Prostate gland (tissue), 2 donors: ENCODE measurements around the gene TXN2.

Source experiments
- POLR2A ChIP-seq: fragments of 450-650 bp; IDR thresholded peaks from one replicate; pipeline ENCODE4 v1.6.1; 2016; ENCODE audit warnings: antibody characterized with exemption, mild to moderate bottlenecking
- POLR2AphosphoS5 ChIP-seq: sonication (generic); formaldehyde crosslinking; IDR thresholded peaks from one replicate; pipeline ENCODE4 v1.6.1; 2017; ENCODE audit warnings: antibody characterized with exemption
- TF ChIP-seq, protein P1 (sequence below), 4 experiments: fragments of 200-600 bp in 2 of 4; fragments of 450-650 bp in 2 of 4; sonication (generic) in 2 of 4; IDR thresholded peaks; 1 replicate in 3 of 4; 2 replicates in 1 of 4; pipeline ENCODE4 v1.5.1; 2016 to 2019; ENCODE audit warnings: antibody characterized with exemption in 4 of 4, mild to moderate bottlenecking in 2 of 4, moderate library complexity in 2 of 4

DNA sequence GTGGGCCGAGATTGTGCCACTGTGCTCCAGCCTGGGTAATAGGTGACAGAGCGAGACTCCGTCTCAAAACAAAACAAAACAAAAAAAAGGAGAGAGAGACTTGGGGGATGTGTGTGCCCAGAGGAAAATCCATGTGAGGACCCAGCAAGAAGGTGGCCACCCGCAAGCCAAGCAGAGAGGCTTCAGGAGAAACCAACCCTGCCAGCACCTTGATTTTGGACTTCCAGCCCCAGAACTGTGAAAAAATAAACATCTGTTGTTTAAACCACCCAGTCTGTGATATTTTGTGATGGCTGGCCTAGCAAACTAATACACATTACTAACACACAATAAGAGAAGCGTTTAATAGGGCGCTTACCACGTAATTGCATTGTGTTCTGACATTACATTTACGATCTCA lies 21.2 kb downstream of the TXN2 start:
- TF ChIP-seq POLR2A (no peak), POLR2AphosphoS5 (no peak)
- TF ChIP-seq, protein P1, sequence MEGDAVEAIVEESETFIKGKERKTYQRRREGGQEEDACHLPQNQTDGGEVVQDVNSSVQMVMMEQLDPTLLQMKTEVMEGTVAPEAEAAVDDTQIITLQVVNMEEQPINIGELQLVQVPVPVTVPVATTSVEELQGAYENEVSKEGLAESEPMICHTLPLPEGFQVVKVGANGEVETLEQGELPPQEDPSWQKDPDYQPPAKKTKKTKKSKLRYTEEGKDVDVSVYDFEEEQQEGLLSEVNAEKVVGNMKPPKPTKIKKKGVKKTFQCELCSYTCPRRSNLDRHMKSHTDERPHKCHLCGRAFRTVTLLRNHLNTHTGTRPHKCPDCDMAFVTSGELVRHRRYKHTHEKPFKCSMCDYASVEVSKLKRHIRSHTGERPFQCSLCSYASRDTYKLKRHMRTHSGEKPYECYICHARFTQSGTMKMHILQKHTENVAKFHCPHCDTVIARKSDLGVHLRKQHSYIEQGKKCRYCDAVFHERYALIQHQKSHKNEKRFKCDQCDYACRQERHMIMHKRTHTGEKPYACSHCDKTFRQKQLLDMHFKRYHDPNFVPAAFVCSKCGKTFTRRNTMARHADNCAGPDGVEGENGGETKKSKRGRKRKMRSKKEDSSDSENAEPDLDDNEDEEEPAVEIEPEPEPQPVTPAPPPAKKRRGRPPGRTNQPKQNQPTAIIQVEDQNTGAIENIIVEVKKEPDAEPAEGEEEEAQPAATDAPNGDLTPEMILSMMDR (IDR thresholded peaks at IDR 0.05): no peak
